Hindlimb muscle (tissue), 1 donor: ENCODE data around the gene TTC27. TPM values are rescaled to one million over a fixed set of nuclear protein-coding genes. Genes with fewer than 3 reads are reported as not detected.
A peak's percentile ranks its signal among the peaks of the same experiment; 100 is the strongest.

Experiments
- DNase-seq: peaks from one replicate; pipeline ENCODE4 v3.0.0-alpha.2; 2013
- polyA plus RNA-seq: library from polyadenylated mRNA; unstranded; fragments of 120-200 nt; gene quantifications from one replicate; pipeline ENCODE4 v1.2.1, GENCODE V29; 2013; ENCODE audit not compliant: insufficient read length

Gene TTC27
- polyA plus RNA-seq, 1 donor = 17.5 TPM

DNA sequence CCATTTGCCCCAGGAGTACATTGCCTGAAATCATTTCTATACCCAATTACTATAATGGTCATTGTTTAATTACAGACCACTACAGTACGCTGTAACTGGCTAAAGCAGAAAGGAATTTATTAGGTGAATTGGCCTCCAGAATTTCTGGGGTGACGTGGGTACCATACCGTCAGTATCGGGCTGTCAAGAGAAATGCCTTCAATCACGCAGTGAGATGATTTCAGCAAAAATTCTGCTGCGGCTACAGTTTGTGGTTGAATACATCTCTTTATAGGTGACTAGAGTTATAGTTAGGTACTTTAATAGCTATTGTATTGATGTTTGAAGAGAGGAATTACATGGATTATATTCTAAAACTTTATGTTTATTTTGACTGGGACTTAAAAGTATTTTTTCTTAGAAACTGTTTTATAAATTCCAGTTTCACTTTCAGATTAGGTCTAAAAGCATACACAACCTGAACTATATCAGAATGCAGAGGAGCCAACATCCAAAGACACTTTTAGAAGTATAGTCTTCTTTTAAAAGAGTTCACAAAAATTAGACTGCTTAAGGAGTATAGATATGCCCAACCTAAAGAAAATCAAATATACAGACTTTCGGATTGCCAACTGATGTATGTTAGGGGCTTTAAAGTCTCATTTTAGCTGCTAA, 128.4 kb downstream of the TTC27 start:
- DNase-seq = no peak

DNA sequence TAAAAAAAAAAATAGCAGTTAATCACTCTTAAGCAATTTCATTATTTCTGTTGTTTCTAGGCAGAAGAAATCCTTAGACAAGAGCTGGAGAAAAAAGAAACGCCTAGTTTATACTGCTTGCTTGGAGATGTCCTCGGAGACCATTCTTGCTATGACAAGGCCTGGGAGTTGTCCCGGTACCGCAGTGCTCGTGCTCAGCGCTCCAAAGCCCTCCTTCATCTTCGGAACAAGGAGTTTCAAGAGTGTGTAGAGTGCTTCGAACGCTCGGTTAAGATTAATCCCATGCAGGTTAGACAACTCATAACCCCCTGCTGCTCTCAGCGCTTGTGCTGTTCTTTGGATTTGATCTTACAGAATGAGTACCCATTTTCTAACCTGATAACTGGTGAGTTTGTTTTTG, 130.4 kb downstream of the TTC27 start:
- no peak for DNase-seq

DNA sequence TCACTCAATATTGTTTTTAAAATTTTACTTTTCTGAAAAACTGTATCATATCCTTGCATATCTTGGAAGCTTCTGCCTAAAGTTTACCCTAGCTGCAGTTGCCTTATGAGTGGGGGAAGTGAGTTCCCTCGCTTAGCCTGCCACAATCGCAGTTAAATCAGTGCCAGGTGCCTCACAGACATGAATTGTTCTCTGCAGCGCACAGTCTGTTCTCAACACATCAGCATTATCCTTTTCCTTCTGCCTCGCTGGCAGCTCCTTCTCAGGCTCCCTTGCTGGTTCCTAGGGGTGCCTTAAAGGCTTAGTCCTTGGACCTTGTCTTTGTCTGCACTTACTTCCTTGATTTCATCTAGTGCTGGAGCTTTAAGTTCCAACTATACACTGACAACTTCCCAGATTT, 132.8 kb downstream of the TTC27 start:
- no peak for DNase-seq

DNA sequence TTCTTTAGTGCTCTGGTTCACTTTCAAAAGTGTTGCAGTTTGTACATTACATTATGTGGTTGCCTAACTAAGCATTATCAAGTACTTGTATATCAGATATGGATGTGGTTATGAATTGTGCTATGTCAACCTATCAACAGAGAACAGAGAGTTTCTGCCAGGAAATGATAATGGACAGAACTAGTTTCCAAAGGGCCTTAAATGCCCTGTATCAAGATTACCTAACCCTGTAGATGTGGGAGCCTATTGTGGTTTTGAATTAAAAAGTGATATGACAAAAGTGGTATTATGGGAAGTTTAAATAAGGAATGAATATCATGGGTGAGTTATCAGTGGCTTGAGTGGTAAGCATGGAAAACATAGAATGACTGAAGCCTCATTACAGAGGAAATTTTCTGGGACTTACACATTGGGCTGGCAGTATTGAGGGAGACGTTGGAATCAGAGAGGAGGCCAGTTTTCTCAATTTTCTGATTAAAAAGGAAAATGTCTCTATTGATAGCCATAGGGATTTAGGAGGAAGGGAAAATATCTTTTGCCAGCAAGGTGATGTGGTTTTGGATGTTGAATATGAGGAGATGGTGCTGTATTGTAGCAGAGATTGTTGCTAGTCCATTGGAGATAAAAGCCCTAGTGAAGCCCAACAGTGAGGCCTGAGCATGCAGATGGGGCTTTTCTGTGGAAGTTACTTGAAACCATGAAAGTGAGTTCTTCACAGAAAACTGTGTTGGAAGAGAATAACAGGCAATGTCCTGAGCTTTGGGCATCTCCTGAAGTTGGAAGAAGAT, 140.7 kb downstream of the TTC27 start:
- no peak for DNase-seq

DNA sequence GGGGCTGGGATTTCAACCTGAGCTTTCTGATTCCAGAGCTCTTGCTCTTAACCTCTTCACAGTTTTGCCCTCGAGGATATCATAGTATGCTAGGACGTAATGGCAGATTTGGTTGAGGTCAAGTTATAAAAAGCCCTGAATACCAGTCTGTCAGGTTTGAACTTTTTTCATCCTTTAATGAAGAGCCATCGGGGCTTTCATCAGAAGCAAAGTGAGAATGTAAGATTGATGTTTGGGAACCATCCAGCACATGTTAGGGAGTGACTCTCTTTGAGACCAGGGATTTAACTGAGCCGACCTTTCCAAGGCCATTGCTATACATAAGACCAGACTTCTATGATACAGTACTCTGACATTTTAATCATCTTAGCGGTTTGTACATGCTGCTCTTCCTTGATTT, 142.5 kb downstream of the TTC27 start:
- no peak for DNase-seq

DNA sequence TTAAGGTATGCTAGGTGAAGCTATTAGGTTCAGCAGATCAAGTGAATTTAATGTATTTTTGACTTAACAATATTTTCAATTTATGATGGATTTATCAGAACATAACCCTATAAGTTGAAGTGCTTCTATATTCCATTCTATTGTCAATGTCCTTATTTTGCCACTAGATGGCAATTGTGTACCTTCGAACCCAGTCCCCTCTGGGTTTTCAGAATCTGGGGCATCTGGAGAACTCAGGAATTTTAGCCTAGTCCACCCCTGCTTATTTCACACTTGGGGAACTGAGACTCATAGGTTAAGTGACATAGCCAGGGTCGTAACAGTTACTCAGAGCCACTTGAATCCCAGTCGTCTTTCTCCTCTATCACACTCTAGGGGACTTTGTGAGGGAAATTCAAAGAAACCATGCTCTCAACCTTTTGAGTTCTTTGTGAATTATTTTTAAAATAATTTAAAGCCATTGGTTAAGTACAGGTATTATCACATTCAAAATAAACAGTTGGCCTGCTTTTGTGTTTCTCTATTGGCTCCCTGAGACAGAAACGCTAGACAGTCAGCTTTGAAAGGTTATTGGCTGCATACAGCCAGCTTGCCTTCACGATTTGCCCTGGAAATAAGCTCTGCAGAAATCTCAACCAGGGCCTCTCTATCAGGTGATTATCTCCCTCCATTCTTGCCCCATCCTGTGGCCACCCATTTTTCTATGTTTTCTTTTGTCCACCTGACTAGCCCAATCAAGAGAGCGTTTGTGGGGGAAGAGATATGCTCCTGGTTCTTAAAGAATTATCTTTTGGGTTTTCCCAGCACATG, 145.0 kb downstream of the TTC27 start:
- DNase-seq = peak; percentile 45

DNA sequence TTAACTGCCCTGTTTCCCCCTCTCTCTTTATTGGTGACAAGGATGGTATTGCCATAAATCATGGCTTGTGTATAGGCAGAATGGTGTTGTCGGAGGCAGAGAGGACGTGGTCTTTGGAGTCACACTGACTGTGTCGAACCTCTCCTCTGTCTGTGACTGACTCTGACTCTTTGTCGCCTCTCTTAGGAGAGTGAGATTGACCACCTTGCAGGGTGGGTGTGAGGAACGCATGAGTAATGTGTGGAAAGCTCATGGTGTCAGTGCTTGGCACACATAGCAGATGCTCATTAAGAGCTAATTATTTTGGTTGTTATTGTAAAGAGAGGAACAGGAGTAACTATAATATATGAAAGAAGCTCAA, 145.6 kb downstream of the TTC27 start:
- DNase-seq = no peak

DNA sequence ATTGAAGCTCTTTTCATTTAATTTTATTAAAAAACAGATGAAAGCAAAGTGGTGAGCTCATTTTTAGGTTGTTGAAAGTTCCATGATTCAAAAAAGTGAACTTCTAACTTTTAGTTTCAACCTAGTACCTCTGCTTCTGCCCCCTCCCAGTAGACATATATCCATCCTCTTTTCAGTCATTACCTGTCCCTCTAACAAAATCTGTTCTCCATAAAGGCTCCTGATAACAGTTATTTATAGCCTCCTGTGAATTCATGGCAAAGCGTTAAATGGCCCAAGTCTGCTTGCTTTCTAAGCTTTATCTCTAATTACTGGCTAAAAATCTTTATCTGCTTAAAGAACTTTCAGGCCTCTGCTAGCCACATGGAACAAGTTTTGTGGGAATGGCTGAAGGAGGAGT, 148.1 kb downstream of the TTC27 start:
- DNase-seq = no peak

DNA sequence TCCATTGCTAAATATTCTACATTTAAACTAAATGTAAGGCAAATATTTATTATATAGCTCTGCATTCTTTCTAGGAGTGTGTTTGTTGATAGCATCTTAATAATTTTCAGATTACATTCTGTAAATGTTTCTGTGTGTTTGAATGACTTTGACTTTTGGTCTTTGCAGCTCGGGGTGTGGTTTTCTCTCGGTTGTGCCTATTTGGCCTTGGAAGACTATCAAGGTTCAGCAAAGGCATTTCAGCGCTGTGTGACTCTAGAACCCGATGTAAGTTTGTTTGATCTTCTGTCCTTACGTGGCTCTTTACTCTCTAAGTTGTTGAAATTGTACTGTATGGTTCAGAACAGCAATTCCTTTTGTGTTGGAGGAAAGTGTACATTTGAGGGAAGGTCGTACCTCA, 149.9 kb downstream of the TTC27 start:
- DNase-seq = no peak

DNA sequence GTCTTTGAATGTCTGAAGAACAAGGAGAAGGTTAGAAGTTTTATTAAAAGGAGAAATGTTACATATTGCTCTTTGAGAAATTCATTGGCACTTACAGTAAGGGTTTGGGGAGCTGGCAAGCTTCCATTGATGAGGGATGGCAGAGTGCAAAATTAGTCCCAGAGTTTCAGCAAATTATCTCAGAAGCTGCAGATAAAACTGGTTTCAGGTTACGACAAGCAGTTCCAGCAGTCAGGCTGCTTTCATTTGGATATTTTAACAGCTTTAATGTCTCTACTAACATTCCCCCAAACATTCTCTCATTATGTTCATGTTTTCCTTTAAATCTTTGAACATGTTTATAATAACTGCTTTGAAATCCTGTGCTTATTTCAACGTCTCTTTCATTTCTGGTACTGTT, 153.1 kb downstream of the TTC27 start:
- DNase-seq = no peak

DNA sequence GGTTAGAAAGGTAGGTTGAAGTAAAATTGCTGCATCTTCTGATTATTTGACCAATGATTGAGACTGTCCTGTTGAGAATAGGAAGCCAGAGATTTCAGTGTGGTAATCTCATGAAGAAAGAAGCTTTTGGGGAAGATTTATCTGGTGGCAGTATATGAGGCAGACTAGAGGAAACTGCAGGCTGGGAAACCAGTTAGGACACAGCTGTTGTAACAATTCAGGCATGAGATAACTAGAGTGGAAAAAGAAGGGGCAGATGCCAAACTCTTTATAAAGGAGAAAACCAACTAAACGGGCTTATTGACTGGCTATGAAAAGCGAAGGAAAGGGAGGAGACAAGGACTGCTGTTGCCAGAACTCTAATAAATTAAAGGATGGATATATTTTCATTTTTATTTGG, 155.6 kb downstream of the TTC27 start:
- peak; percentile 46 for DNase-seq

DNA sequence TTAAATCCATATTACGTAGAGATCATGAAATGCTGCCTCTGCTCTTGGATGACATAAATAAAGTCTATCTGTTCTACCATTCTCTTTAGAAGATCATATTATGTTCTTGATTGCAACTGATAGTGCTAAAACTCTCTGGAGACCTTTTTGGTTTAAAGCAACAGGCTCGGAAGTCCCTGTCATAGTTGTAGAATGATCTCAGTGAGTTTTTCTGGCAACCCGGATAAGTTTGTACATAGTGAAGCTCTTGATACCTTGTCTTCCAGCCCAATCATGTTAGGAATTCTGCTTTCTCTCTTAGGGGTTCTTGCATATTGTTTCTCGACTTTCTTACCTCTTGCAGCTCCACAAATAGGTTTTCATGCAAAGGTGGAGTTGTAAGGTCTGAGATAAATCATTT, 156.1 kb downstream of the TTC27 start:
- no peak for DNase-seq

DNA sequence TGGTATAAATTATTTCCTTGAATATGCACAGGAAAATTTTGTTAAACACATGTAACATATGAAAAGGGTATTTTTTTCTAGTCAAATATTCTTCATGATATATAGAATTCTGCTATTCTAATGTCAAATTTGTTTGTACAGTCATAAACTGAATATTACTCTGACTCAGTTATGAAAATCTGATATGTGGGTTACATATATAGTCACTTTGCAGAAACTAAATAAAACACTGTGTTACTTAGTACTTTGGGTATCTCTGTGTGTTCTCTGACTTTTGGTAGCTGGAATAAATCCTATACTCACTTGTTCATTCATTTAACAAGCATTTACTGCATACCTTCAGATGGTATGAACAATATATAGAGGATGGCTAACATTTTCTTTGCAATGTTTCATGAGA, 159.4 kb downstream of the TTC27 start:
- DNase-seq = no peak

DNA sequence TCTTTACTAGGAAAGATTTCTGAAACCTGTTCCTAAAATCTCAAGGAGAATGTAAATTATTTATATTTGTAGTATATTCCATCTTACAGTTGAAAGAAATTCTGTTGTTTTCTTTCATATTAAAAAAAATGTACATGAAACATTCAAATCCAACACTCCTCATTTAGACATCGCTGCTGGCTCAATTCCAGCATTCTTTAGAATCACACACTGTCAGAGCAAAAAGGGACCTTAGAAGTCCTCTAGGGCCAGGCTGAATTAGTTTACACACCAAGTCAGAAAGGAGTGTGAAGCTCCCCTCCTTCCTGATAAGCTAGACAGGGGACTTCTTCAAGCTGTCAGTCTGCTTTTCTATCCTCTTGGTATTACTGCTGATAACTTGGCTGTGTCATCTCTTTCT, 160.3 kb downstream of the TTC27 start:
- DNase-seq = no peak

DNA sequence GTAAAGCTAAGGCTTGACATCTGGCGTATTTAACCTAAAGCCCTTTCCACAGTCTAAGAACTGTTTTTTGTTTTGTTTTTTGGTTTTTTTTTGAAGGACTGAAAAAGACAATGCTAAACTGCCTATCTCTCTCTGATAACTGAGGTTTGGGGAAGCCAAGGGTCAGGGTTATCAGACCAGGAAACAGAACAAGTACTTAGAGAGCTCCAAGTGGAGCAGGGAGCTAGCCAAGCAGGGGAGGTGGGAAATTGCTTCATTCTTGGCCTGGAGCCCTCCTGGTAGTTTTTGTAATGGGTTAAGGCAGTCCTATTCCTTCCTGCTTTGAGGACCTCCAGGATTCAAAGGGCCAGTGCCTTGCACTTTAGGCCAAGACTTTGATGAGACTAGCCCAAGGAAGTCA, 164.6 kb downstream of the TTC27 start:
- no peak for DNase-seq

DNA sequence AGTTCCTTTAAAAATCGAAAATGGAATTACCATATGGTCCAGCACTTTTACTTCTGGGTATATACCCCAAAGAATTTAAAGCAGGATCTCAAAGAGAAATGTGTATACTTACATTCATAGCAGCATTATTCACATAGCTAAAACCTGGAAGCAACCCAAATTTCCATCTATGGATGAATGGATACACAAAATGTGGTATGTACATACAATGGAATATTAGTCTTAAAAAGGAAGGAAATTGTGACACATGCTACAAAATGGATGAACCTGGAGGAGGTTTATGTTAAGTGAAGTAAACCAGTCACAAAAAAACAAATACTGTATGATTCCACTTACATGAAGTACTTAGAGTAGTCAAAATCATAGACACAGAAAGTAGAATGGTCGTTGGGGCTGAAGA, 171.0 kb downstream of the TTC27 start:
- no peak for DNase-seq

DNA sequence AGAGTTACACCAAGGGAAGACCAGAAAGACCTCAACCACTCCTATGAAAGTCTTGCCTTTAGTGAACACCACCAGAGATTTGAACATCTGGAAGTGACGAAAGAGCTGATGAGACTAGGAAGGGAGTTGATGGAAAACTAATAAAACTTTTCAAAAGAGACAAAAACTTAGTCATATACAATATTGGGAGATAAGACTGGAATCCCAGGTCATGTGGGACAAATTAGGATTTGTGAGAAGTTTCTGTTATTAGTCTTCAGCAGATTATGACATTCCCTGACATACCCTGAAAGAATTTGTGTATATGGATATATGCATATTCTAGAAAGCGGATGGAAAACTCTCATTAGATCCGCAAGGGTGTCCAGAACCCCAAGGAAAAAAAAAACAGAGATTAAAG, 173.9 kb downstream of the TTC27 start:
- no peak for DNase-seq

DNA sequence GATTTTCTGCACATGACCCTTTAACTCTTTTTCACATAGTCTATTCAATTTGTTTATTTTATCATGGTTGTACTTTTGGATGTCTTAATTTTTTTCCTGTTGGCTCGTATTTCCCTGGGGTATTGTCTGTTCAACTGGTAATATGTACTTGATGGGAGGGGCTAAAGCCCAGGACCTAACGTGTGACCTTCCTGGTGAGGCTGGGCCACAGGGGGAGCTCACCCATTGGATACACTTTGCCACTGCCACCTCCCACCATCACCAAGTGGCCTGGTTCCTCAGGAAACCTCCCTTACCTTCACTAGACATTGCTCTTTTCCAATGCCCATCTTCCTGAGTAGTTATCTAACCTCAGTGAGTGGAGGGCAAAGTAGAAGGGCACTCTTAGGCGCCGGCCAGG, 175.0 kb downstream of the TTC27 start:
- no peak for DNase-seq

DNA sequence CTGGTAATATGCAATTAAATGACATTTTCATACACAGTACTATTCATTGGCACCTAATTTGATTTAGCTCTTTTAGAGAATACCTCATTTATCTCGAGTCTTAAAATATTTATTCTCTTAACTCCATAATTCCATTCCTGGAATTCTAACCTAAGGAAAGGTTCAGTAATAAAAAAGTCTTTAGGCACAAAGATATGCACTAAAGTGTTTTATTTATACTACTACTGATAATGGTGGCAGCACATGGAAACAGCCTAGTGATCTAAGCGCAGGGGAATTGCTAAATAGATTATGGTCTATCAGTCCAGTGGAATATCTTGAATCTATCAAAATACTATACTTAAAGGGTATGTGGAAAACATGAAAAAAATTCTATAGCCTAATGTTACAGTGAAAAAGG, 176.4 kb downstream of the TTC27 start:
- DNase-seq = no peak

DNA sequence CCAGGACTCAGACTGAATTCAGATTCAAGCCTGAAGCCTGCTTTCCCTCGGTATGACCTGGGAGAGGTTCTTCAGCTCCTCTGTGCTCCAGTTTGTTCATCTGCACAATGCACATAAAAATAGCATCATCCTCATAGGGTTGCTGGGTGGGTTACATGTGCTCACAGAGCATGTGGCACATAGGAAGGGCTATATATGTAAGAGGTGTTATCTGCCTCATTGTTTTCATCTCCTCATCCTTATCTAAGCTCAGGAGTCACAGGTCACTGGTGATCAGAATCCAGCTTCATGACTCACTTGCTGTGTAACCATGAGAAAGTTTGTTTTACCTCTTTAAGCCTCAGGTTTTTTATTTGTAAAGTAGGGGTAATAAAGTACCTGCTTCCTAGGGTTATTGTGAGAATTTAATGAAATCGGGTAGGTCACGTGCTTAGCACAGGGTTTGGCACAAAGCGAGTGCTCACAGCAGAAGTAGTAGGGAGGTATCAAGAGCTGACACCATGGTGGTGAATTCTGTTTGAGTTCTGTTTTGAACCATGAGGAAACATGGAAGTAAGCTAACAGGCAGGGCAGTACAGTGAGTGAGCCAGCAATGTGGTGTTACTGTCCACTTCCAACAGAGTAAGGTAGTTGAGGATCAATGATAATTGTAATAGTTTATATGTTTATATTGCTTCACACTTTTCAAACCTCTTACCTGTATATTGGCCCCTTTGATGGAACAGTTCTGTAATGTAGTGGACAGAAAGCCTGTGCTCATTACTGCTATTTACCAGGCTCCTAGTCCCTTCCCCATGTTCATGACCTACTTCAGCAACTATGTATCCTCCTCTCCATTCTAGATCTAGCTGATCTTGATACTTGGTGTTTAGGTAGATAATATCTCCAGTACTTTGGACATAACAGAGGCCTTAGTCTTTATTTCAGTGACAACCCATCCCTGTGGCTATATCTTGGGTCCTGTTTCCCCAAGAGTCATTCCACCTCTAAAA, 177.6 kb downstream of the TTC27 start:
- DNase-seq = no peak

DNA sequence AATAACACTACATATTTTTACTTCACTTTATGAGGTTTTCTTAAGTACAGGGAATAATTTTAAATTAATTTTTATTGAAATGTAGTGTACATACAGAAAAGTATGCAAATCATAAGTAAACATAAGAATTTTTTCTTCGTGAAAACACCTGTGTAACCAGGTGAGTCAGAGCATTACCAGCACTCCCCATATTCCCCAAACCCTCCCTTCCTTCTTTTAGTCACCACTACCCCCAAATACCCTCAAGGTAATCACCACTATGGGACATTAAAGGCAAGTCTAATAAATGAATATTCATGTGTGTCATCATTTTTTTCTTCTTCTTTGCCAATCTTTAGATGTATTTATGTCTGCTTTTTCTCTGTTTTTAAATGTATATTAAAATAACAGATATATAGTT, 179.0 kb downstream of the TTC27 start:
- DNase-seq = no peak

DNA sequence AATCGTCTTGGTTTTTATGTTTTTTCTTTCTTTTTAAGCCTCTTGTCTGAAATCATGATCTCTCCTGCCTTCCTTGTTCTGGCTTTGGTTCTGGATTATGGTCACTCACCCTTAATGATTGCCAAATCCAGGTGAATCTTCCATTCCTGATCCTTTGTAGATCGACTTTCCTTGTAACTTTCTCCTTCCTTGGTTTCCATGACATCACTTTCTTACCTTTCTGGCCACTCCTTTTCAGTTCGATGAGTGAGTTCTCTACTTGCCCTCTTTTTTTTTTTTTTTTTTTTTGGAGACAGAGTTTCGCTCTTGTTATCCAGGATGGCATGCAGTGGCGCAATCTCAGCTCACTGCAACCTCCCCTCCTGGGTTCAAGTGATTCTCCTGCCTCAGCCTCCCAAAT, 179.8 kb downstream of the TTC27 start:
- DNase-seq = no peak
